GM10266 (cell line): Measurements from ENCODE around the gene MYL11.
"Not testable (repeated sequence)": the region's sequence is repeated elsewhere in the genome, so short reads cannot be mapped to it uniquely, and the experiment has no call there.

ENCODE experiments used
- DNase-seq: peaks from one replicate; pipeline ENCODE4 v3.0.0; 2012; ENCODE audit errors: extremely low spot score
- TF ChIP-seq, protein P1 (sequence below): IDR thresholded peaks from 2 replicates; pipeline ENCODE4 v1.5.1; 2012; ENCODE audit warnings: mild to moderate bottlenecking, low read depth; ENCODE audit not compliant: control insufficient read depth, insufficient read depth; ENCODE audit errors: missing control alignments

MYL11 gene, protein sequence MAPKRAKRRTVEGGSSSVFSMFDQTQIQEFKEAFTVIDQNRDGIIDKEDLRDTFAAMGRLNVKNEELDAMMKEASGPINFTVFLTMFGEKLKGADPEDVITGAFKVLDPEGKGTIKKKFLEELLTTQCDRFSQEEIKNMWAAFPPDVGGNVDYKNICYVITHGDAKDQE

DNA sequence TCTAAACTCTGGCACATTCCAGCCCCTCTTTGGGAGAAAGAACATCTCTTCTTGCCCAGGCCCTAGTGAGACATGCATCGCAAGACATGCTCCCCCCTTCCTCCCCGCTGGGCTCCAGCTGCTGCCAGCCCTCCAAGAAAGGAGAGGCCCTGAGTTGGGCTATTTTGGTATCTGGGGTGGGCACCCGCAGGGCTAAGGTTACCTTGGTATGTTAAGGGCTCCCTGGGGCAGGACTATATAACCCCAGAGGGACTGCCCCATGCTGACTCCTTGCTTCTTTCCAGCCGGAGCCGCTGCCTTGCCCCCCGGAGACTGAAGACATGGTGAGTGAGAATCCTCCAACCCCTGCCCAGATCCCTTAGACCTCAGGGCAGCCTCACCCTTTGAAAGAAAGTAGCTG is at the start of gene MYL11:
Gene MYL11, plus strand, starts transcription at position 265 of the 400 bp plus-strand sequence. Its CDS starts 56 bp downstream, at position 321.
- TF ChIP-seq, protein P1, sequence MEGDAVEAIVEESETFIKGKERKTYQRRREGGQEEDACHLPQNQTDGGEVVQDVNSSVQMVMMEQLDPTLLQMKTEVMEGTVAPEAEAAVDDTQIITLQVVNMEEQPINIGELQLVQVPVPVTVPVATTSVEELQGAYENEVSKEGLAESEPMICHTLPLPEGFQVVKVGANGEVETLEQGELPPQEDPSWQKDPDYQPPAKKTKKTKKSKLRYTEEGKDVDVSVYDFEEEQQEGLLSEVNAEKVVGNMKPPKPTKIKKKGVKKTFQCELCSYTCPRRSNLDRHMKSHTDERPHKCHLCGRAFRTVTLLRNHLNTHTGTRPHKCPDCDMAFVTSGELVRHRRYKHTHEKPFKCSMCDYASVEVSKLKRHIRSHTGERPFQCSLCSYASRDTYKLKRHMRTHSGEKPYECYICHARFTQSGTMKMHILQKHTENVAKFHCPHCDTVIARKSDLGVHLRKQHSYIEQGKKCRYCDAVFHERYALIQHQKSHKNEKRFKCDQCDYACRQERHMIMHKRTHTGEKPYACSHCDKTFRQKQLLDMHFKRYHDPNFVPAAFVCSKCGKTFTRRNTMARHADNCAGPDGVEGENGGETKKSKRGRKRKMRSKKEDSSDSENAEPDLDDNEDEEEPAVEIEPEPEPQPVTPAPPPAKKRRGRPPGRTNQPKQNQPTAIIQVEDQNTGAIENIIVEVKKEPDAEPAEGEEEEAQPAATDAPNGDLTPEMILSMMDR, result no peak
- no peak for DNase-seq

GRCh38 chr16:30334473-30334989 is 40.1 kb upstream of the MYL11 start:
- peak; percentile 67 for DNase-seq

DNA sequence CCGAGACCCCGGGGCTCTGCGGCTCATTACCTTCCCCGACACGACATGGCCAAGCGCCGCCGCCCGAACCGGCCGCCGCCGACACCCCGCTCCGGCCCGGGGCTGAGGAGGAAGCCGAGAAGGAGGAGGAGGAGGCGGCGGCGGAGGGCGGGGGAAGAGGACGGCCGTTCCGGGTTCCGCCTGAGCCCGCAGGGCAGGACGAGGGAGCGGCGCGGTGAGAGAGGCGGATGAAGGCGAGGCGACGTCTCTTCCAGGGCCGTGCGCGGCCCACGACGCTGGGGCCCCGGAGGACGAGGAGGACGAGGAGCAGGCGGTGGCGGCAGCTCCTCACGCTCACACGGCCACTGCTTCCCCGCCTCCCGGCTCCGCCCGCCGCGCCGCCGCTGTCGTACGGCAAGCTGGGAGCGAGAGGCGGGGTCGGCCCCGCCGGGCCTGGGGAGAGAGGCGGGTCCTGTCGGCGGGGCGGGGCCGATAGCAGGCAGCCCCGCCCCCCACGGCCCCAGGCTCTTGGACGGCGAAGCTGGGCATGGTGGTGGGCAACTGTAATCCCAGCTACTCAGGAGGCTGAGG is 39.5 kb upstream of the MYL11 start:
- peak; percentile 61 for DNase-seq

- TF ChIP-seq, protein P1, result no peak
- DNase-seq, result no peak
Observed at GRCh38 chr16:30335598-30336474, 38.8 kb upstream of the MYL11 start.

DNA sequence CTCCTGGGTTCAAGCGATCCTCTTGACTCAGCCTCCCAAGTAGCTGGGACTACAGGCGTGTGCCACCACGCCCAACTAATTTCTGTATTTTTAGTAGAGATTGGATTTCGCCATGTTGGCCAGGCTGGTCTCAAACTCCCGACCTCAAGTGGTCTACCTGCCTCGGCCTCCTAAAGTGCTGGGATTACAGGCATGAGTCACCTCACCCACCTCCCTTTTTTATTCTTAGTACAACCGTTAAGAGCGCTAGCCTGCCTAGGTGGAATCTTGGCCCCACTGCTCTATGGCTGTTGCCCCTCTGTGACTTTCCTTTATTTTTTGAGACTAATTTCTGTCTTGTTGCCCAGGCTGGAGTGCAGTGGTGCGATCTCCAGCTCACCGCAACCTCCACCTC is 36.6 kb upstream of the MYL11 start:
- DNase-seq, result not testable (repeated sequence)

- not testable (repeated sequence) for DNase-seq
Observed at GRCh38 chr16:30338715-30339114, 35.9 kb upstream of the MYL11 start.

- TF ChIP-seq, protein P1, result no peak
- DNase-seq, result no peak
Observed at GRCh38 chr16:30340621-30341020, 34.0 kb upstream of the MYL11 start.

DNA sequence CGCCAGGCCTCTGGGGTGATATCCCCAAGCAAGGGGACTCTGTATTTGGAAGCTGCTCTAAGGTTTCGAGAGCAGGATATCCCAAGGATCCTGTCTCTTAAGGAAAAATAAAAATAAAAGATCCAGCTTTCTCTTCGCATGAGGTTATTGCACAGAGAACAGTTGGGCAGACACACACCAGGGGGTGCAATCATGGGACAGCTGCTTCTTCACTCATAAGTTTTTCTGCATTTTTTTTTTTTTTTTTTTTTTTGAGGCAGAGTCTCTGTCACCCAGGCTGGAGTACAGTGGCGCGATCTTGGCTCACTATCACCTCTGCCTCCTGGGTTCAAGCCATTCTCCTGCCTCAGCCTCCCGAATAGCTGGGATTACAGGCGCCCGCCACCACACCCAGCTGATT is 32.6 kb upstream of the MYL11 start:
- not testable (repeated sequence) for DNase-seq

GRCh38 chr16:30342751-30343490 is 31.7 kb upstream of the MYL11 start:
- no peak for DNase-seq
- TF ChIP-seq, protein P1, result no peak

- DNase-seq, result not testable (repeated sequence)
Observed at GRCh38 chr16:30343491-30343820, 31.1 kb upstream of the MYL11 start.
